Medulla oblongata (tissue), 1 donor: ENCODE data around the gene KATNAL2.
A peak's percentile ranks its signal among the peaks of the same experiment; 100 is the strongest.

Source experiments
- DNase-seq: peaks from one replicate; pipeline ENCODE4 v3.0.0-alpha.2; 2015; ENCODE audit errors: extremely low spot score

KATNAL2 gene, protein sequence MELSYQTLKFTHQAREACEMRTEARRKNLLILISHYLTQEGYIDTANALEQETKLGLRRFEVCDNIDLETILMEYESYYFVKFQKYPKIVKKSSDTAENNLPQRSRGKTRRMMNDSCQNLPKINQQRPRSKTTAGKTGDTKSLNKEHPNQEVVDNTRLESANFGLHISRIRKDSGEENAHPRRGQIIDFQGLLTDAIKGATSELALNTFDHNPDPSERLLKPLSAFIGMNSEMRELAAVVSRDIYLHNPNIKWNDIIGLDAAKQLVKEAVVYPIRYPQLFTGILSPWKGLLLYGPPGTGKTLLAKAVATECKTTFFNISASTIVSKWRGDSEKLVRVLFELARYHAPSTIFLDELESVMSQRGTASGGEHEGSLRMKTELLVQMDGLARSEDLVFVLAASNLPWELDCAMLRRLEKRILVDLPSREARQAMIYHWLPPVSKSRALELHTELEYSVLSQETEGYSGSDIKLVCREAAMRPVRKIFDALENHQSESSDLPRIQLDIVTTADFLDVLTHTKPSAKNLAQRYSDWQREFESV

DNA sequence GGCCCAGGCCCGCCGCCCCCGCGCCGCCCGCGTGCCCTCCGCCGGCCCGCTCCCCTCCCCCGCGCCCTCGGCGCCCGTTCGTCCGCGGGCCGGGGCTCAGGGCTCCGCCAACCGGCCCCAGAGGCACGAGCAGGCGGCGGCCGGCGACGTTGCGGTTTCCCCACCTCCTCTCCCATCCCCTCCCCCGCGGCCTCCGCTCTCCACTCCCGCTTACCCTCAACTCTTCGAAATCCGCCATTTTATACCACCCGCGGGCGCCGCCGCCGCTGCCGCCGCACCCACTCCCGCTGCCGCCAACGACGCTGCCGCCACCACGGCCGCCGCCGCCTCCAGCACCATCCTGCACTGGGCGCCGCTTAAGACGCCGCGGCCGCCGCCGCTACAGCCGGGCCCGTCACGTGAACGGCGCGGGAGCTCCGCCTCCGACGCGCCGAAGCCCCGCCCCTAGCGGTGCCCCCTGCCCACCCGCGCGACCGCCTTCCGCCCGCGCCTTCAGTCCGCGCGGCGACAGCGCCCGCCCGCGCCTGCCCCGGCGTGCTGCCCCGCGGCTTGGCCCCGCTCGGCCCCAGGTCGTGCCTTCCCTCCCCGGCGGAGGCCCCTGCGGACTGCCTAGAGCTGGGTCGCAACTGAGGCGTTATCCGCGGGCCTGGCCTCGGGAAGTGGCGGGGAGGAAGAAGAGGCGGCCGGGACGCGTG, at the start of gene KATNAL2, which contains the start of gene PIAS2:
TSS of gene KATNAL2 (plus strand) at position 495 of the 695 bp plus-strand sequence. CDS start 29,271 bp downstream, outside the sequence.
TSS of gene PIAS2 (minus strand) at position 400 of the 695 bp plus-strand sequence. CDS start at position 238, 162 bp downstream.
- DNase-seq = peak; percentile 88

GRCh38 chr18:46868169-46868921, 49.1 kb upstream of the KATNAL2 start:
- DNase-seq = no peak

DNA sequence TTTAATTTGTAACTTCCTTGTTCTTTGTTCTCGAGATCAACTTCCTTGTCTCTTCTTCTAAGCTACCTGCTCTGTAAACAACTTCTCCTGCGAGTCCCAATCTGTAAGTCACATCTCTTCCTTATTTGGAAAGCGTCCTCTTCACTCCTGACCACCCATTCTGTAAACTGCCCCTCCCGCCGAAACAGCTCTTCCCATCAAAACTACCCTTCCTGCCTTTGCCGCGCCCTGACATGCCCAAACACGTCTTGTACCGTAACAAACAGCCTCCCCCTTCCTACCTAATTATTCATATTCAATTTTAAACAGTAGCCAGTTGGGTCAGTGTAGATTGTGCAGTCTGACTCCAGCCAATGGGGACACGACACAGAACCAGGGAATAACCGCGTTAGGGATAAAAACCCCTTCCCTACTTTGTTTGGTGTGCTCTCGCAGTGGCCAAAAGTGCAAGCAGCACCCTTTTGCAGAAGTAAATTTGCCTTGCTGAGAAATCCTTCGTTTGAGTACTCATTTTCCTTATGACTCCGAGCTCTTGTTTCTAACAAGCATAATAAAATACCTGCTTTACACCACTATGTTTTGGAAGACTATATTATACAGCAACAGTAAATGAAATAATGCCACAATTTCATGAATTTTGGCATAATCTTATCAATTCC, 39.9 kb upstream of the KATNAL2 start:
- DNase-seq = no peak

DNA sequence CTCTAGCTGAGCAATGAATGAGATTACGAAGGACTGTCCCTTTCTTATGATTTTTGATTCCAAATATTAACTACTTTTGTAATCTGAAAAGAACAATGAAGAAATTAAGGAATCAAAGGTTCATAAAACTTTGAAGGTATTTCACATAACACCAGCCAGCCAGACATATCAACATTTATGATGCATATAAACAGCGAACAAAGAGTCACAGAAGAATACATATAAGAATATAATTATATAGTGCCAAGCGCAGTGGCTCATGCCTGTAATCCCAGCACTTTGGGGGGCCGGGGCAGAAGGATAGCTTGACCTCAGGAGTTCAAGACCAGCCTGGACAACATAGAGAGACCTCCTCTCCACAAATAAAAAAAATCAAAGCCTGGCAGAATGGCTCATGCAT, 34.2 kb upstream of the KATNAL2 start:
- DNase-seq = no peak

GRCh38 chr18:46886893-46887292, 30.5 kb upstream of the KATNAL2 start:
- DNase-seq = no peak

DNA sequence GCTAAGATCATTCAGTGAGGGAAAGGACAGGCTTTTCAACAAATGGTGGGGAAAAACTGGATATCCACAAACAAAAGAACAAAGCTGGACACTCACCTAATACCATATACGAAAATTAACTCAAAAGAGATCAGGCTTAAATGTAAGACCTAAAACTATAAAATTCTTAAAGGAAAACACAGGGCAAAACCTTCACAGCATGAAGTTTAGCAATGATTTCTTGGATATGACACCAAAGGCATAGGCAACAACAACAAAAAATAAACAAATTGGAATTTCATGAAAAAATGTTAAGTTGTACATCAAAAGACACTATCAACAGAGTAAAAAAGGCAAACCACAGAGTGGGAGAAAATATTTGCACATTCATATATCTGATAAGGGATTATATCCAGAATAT, 28.4 kb upstream of the KATNAL2 start:
- DNase-seq = no peak

- DNase-seq = no peak
These were observed 25.6 kb upstream of the KATNAL2 start for GRCh38 chr18:46891742-46892214.

- DNase-seq = no peak
These were observed 24.6 kb upstream of the KATNAL2 start for GRCh38 chr18:46892842-46893241.

DNA sequence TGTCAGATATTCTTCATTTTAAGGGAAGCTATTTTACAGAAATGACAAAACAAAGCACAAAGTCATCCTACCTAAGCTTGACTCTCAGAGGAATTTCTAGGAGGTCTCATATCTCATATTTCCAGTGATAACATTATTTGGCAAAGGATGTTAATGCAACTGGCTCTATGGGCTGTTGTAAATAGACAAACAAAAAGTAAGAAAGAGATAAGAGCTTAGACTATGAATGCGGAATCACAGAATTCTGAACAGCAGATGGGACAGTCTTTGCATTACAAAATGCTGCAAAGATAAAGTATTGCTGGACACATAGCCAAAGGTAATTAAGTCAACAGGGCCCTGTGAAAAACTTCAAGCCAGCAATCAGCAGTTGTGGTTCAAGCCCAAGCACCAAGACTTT, 24.0 kb upstream of the KATNAL2 start:
- no peak for DNase-seq

- DNase-seq = no peak
These were observed 23.3 kb upstream of the KATNAL2 start for GRCh38 chr18:46894124-46894523.

DNA sequence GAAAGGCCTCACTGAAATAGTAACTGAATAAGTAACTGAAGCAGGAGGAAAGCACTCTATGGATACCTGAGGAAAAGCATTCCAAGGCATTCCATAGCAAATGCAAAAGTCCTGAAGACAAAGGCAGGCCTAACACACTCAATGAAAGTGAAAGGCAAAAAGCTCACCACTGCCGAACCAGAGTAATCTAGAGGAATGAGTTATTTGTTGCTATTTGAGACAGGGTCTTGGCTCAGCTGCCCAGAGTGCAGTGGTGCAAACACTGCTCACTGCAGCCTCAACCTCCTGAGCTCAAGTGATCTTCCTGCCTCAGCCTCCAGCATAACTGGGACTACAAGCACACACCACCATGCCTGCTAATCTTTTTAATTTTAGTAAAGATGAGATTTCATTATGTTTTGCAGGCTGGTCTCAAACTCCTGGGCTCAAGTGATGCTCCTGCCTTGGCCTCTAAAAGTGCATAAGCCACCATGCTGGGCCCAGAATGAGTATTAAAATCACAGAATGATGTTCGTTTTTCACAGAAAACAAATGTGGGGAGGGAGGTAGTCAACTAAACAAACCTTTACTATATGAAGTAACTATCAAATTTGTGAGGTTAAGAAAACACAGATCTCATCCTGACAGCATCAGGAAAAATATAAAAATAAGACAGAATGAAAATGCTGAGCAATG, 18.0 kb upstream of the KATNAL2 start:
- DNase-seq = no peak

- no peak for DNase-seq
These were observed 14.0 kb upstream of the KATNAL2 start for GRCh38 chr18:46903406-46903805.

GRCh38 chr18:46909497-46909896, 7.9 kb upstream of the KATNAL2 start:
- DNase-seq = no peak

GRCh38 chr18:46910856-46911255, 6.5 kb upstream of the KATNAL2 start:
- no peak for DNase-seq

GRCh38 chr18:46915800-46916550, 1.4 kb upstream of the KATNAL2 start:
- DNase-seq = no peak

DNA sequence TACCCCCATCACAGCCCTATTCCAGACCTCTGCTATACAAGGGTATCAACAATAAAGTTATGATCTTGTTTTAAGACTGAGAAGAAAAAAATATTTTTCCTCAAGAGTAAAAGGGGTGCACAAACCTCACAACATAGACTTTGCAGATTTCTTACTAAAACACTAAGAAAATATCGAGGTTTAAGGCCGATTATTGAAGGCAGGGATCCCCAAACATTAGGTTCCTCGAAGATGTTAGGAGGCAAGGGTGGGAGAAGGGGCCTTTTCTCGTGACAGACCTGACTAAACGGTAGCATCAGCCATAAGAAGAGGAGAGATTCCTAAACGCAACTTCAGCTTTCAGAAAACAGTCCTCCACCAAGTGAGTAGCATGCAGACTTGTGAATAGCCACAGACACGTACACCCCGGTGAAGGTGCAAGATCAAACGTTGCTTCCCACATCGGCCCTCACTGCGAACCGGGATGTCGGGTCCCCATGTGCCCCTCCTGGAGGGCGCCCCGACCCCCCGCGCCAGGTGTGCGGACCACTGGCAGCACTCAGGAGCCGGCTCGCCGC, 773 bp upstream of the KATNAL2 start:
- peak; percentile 49 for DNase-seq

DNA sequence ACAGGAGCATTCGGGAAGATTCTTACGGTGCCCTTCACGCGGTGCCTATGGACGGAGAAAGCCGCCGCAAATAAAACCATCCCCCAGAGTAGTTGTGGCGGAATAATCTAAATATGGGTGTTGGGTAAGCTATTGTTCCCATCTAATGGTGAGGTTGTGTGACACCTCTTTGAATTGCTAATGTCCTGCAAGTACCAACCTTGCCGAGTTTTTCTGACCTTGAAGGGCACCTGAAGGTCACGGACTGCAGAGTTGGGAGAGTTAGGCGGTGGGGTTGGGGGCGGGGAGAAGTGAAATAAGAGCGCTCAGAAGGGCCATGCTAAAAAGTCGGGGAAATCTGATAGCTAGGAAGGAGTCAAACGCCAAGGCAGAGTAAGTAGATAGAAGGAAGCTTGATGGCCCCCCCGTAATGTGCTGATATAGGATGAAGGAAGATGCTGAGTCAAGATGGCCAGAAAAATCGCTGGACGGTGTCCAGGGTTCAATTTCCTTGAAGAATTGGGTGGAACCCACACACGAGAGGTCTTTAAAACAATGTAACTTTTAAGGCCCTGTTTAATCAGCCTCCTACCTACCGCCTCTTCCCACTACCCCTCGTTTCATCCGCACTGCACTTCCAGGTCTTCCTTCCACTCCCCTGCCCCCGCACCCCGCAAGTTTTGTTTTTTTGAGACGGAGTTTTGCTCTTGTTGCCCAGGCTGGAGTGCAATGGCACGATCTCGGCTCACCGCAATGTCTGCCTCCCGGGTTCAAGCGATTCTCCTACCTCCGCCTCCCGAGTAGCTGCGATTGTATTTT, 600 bp downstream of the KATNAL2 start:
- DNase-seq = no peak

DNA sequence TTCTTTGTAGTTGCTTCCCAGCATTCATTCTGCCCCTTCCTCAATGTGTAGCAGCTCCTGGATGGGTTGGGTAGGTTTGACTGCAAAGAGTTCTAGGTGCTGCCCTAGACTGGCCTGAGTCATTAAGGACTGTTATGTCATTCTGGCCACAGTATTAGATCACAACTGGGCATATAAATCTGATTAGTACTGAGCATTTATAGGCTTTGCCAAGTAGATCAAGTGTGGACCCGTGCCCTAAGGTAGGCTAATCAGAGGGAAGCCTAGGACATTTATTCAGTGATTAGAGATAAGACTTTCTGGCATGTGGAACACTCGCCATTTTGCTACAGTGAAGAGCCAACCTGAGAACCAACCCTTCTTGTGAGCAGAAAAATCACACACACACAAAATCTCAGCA, 2.7 kb downstream of the KATNAL2 start:
- no peak for DNase-seq

DNA sequence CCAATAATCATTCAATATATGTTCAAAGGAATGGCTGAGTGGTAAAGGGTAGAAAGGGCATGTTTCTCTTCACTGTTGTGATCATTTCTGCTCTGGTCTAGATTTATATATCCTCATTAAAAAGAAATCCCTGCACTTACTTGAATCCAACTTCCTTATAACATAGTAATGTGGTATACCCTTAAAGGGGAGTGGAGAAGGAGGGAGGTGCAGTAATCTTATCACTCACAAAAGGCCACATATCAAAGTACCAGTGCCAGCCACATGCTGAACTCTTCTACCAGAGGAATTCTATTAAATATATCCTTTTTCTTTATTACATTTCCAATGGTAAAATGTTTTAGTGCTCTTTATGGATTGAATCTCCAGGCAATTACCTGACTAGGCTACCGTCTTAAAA, 3.3 kb downstream of the KATNAL2 start:
- no peak for DNase-seq
